ENCODE results near the gene CX3CL1.
"Not testable (repeated sequence)": the region's sequence is repeated elsewhere in the genome, so short reads cannot be mapped to it uniquely, and the experiment has no call there.

Gene CX3CL1

DNA sequence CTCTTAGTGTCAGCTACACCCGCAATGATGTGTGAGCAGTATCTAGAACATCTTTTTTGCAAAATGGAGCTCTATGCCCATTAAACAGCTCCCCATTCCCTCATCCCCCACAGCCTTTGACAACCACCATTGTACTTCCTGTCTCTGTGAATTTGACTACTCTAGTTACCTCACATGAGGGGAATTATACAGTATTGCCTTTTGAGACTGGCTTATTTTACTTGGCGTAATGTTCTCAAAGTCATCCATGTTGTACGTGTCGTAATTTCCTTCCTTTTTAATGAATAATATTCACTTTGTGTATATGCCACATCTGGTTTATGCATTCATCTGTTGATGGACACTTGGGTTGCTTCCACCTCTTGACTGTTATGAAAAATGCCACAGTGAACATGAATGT, 36.9 kb upstream of the CX3CL1 start:
- TF ChIP-seq CTCF (IDR thresholded peaks at IDR 0.05; ENCODE audit: insufficient read depth, low read depth, low read length, missing control alignments): no peak
- no peak for DNase-seq (ENCODE audit: low read depth)

DNA sequence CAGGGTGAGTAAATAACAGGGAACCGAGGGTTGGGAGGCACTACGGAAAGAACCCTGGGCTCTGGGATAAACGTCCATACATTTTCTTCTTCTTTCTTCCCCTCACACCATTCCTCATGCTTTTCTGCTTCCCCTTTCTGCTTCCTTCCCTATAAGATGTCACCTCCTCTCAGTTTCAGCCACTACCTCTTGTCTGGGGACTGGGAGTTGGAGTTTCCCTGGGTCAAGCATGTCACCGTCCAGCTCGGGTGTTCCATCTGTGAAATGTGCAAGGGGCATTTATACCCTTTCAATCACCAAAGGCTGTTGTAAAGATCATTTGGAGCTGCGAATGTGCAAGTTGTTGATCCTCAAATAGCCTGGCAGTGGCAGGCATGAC, 31.2 kb upstream of the CX3CL1 start:
- peak; percentile 65 for DNase-seq (ENCODE audit: low read depth)
- no peak overlapping the region for H3K4me3 ChIP-seq (ENCODE audit: low read depth, low read length)
- no peak for TF ChIP-seq CTCF (IDR thresholded peaks at IDR 0.05; ENCODE audit: insufficient read depth, low read depth, low read length, missing control alignments)

More for the DNA sequence above, 36.9 kb upstream of the CX3CL1 start:
- H3K4me3 ChIP-seq (ENCODE audit: low read depth, low read length): no peak overlapping the region

GRCh38 chr16:57341441-57342303, 30.6 kb upstream of the CX3CL1 start:
- TF ChIP-seq CTCF (IDR thresholded peaks at IDR 0.05; ENCODE audit: insufficient read depth, low read depth, low read length, missing control alignments): no peak
- H3K4me3 ChIP-seq (ENCODE audit: low read depth, low read length): no peak overlapping the region
- no peak for DNase-seq (ENCODE audit: low read depth)

DNA sequence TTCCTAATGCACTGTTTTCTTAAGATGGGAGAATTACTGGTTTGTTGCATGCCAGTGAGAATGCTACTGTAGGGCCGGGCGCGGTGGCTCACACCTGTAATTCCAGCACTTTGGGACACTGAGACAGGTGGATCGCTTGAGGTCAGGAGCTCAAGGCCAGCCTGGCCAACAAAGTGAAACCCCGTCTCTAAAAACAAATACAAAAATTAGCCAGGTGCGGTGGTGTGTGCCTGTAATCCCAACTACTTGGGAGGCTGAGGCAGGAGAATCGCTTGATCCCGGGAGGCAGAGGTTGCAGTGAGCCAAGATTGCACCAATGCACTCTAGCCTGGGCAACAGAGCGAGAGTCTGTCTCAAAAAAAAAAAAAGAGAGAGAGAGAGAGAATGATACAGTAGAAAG, 29.7 kb upstream of the CX3CL1 start:
- H3K4me3 ChIP-seq (ENCODE audit: low read depth, low read length); DNase-seq (ENCODE audit: low read depth): not testable (repeated sequence)

- TF ChIP-seq CTCF (IDR thresholded peaks at IDR 0.05; ENCODE audit: insufficient read depth, low read depth, low read length, missing control alignments): no peak
- DNase-seq (ENCODE audit: low read depth): peak; percentile 49
- no peak overlapping the region for H3K4me3 ChIP-seq (ENCODE audit: low read depth, low read length)
Measured at GRCh38 chr16:57343221-57343620, 29.1 kb upstream of the CX3CL1 start.

- not testable (repeated sequence) for H3K4me3 ChIP-seq (ENCODE audit: low read depth, low read length); DNase-seq (ENCODE audit: low read depth)
Measured at GRCh38 chr16:57344094-57344493, 28.2 kb upstream of the CX3CL1 start.

GRCh38 chr16:57345021-57345420, 27.3 kb upstream of the CX3CL1 start:
- H3K4me3 ChIP-seq (ENCODE audit: low read depth, low read length): no peak overlapping the region
- no peak for DNase-seq (ENCODE audit: low read depth)
- no peak for TF ChIP-seq CTCF (IDR thresholded peaks at IDR 0.05; ENCODE audit: insufficient read depth, low read depth, low read length, missing control alignments)

GRCh38 chr16:57345666-57346204, 26.6 kb upstream of the CX3CL1 start:
- TF ChIP-seq CTCF (IDR thresholded peaks at IDR 0.05; ENCODE audit: insufficient read depth, low read depth, low read length, missing control alignments): no peak
- no peak overlapping the region for H3K4me3 ChIP-seq (ENCODE audit: low read depth, low read length)
- no peak for DNase-seq (ENCODE audit: low read depth)
